Bronchial epithelial cell (primary cell): ENCODE measurements around the gene PRDX1. TPM values are rescaled to one million over a fixed set of nuclear protein-coding genes. Genes with fewer than 3 reads are reported as not detected.

Experiments
- DNase-seq: peaks from one replicate; pipeline ENCODE4 v3.0.0-alpha.2; 2010; ENCODE audit warnings: low read depth
- FAIRE-seq: peaks from 2 replicates; lab custom pipeline; 2011; peaks lifted over from hg19 to GRCh38; lab: Jason Lieb, UNC
- H3K27me3 ChIP-seq: 2 replicates; pipeline ENCODE4 v1.5.1; 2011; ENCODE audit warnings: low read length; ENCODE audit not compliant: control insufficient read depth, insufficient read depth
- H3K36me3 ChIP-seq: 2 replicates; pipeline ENCODE4 v1.5.1; 2011; ENCODE audit warnings: low read length; ENCODE audit not compliant: control insufficient read depth, insufficient read depth
- H3K4me3 ChIP-seq: 2 replicates; pipeline ENCODE4 v1.5.1; 2011; ENCODE audit warnings: mild to moderate bottlenecking, low read depth, low read length, control low read depth
- total RNA-seq: library from RNA; depleted of rRNA; stranded (reverse); fragments of >200 nt; gene quantifications from 2 replicates; pipeline ENCODE4 v1.2.1, GENCODE V29; 2014
- TF ChIP-seq, protein P1 (sequence below): IDR thresholded peaks from 2 replicates; pipeline ENCODE4 v1.5.1; 2011; ENCODE audit warnings: mild to moderate bottlenecking, moderate library complexity, low read length, control low read depth, inconsistent platforms; ENCODE audit not compliant: insufficient read depth, severe bottlenecking

PRDX1 gene
- total RNA-seq, 1 donor from 2014 or later: 403 TPM

DNA sequence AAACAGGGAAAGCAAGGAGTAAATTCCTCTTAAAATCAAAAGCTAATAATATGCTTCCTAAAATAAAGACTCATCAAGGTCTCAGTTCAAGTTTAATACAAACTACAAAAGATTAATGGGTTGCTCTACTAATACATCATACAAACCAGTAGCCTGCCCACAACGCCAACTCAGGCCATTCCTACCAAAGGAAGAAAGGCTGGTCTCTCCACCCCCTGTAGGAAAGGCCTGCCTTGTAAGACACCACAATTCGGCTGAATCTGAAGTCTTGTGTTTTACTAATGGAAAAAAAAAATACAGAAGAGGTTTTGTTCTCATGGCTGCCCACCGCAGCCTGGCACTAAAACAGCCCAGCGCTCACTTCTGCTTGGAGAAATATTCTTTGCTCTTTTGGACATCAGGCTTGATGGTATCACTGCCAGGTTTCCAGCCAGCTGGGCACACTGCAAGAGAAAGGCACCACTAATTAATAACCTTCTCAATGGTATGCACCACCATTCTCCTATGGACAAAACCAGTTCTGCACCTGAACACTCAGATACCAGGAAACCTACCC is 10.6 kb downstream of the PRDX1 start:
- no peak for DNase-seq
- H3K36me3 ChIP-seq: peaks cover 29% of the 10 kb centered on the region
- no peak overlapping the region for H3K4me3 ChIP-seq
- TF ChIP-seq, protein P1, sequence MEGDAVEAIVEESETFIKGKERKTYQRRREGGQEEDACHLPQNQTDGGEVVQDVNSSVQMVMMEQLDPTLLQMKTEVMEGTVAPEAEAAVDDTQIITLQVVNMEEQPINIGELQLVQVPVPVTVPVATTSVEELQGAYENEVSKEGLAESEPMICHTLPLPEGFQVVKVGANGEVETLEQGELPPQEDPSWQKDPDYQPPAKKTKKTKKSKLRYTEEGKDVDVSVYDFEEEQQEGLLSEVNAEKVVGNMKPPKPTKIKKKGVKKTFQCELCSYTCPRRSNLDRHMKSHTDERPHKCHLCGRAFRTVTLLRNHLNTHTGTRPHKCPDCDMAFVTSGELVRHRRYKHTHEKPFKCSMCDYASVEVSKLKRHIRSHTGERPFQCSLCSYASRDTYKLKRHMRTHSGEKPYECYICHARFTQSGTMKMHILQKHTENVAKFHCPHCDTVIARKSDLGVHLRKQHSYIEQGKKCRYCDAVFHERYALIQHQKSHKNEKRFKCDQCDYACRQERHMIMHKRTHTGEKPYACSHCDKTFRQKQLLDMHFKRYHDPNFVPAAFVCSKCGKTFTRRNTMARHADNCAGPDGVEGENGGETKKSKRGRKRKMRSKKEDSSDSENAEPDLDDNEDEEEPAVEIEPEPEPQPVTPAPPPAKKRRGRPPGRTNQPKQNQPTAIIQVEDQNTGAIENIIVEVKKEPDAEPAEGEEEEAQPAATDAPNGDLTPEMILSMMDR: no peak
- no peaks in the 10 kb centered on the region for H3K27me3 ChIP-seq
- no peak for FAIRE-seq

DNA sequence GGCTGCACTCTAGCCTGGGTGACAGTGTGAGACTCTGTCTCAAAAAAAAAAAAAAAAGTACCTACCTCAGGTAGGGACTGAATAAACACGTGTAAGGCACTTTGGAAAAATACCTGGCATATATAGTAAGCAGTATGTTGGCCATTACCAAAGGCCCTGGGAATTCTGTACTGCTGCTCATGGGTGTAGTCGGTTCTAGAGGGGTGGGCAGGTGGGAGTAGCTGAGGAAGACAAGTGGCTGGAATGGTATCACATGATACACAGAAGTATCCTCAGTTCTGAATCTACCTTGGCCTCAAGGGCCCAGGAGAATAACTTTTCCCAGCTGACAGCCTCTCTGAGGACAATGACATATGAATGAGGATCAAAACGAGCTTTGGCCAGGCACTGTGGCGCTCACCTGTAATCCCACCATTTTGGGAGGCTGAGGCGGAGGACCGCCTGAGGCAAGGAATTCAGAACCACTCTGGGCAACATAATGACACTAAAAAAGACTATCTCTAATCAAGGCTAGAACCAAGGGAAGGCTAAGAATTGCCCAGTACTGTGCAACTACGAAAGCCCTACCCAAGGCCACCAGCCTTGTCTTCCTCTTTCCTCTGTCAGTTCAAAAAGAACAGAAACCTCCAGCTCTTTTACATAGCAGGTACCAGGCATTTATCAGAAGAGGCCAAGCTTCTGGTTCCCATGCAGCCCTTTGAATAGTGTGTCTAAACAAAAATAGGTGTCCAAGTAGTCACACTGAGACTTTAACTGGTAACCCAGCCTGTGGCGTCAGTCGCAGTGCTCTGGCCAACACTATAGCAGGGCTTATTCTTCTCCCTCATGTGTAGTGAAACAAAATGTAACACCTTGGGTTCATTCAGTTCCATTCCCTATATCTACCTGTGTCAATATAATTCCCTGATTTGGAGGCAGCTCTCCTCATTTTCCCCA is 11.4 kb downstream of the PRDX1 start:
- H3K36me3 ChIP-seq: peaks cover 25% of the 10 kb centered on the region
- no peaks in the 10 kb centered on the region for H3K27me3 ChIP-seq
- H3K4me3 ChIP-seq: no peak overlapping the region
- FAIRE-seq (no peak), DNase-seq (no peak)
- TF ChIP-seq, protein P1: no peak

DNA sequence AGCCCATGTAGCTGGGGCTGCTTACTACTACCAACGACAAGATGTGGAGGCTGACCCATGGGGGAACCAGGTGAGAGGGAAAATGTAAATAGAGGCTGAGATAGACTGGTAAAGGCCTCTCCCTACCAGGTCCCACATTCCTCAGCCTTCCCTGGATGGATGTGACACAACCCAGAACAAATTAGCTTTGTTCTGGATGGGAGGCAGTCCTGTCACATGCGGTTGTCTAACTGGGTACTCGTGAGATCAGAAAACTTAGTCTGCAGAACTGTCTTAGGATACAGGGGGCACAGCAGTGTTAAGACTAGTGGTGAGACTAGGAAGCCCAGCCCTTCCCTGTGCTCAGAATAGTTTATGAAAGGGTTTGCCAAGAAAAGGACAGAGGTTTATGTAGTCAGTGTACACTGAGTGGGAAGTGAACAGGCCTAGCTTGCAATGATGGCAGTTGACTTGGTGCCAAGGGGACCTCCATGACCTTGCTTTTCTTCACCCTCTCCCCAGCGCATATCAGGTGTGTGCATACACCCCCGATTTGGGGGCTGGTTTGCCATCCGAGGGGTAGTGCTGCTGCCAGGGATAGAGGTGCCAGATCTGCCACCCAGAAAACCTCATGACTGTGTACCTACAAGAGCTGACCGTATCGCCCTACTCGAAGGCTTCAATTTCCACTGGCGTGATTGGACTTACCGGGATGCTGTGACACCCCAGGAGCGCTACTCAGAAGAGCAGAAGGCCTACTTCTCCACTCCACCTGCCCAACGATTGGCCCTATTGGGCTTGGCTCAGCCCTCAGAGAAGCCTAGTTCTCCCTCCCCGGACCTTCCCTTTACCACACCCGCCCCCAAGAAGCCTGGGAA is 13.2 kb downstream of the PRDX1 start:
- TF ChIP-seq, protein P1: no peak
- Histone ChIP-seq H3K4me3 (no peak overlapping the region), H3K27me3 (no peaks in the 10 kb centered on the region), H3K36me3 (peaks cover 18% of the 10 kb centered on the region)
- no peak for FAIRE-seq
- no peak for DNase-seq

DNA sequence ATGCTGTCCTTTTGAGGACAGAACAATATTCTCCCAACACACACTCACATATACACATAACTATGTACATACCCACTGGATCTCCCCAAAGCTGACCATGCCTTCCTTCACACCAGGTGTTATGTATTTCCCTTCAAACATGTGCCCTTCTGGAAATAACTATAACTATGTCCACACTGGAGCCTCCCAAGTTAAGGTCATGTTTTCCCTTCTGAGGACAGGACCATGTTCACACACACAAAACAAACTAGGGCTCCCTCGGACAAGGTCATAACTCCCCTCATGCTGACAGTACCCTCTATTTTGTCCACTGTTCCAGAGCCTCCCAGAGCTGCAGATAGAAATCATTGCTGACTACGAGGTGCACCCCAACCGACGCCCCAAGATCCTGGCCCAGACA is 13.8 kb downstream of the PRDX1 start:
- DNase-seq (no peak), FAIRE-seq (no peak)
- H3K4me3 ChIP-seq: no peak overlapping the region
- no peaks in the 10 kb centered on the region for H3K27me3 ChIP-seq
- TF ChIP-seq, protein P1: no peak
- H3K36me3 ChIP-seq: peaks cover 17% of the 10 kb centered on the region

DNA sequence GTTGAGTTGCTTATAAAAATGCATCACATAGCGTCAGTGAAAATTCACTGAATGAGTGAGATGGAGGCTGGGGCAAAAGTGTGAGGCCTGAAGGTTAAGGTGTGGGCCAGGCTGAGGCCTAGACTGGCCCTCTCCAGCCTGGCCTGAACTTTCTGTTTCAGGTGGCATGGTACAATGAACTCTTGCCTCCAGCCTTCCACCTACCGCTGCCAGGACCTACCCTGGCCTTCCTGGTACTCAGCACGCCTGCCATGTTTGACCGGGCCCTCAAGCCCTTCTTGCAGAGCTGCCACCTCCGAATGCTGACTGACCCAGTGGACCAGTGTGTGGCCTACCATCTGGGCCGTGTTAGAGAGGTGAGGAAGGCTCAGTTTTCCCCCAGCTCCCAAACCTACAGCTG is 14.5 kb downstream of the PRDX1 start:
- Histone ChIP-seq H3K27me3 (no peaks in the 10 kb centered on the region), H3K36me3 (peaks cover 14% of the 10 kb centered on the region), H3K4me3 (no peak overlapping the region)
- FAIRE-seq: no peak
- TF ChIP-seq, protein P1: no peak
- DNase-seq: no peak
